Stimulated activated memory B cell treated with anti-CD40 and anti-IgM and Interleukin-4, amounts not matched to agents 10 μg/mL and 1 μg/mL and 100 μg/mL, for 72 hours (primary cell): ENCODE results near the gene CCDC85C.
A peak's percentile ranks its signal among the peaks of the same experiment; 100 is the strongest.

Experiments used
- ATAC-seq: fragments of 150-1000 bp; cut with Tn5 transposase; 2 replicates; pipeline ENCODE4 v1.10.0; 2021
- H3K27ac Mint-ChIP-seq: one replicate; pipeline ENCODE4 v1.8.0; 2022; ENCODE audit warnings: mild to moderate bottlenecking, mixed read lengths
- H3K27me3 Mint-ChIP-seq: one replicate; pipeline ENCODE4 v1.8.0; 2022; ENCODE audit warnings: mixed read lengths
- H3K36me3 Mint-ChIP-seq: one replicate; pipeline ENCODE4 v1.8.0; 2022; ENCODE audit warnings: mixed read lengths
- H3K4me1 Mint-ChIP-seq: one replicate; pipeline ENCODE4 v1.8.0; 2022; ENCODE audit warnings: mixed read lengths
- H3K4me3 Mint-ChIP-seq: one replicate; pipeline ENCODE4 v1.8.0; 2022; ENCODE audit warnings: mild to moderate bottlenecking, moderate library complexity, mixed read lengths
- H3K9me3 Mint-ChIP-seq: one replicate; pipeline ENCODE4 v1.8.0; 2022; ENCODE audit warnings: mixed read lengths

CCDC85C gene

DNA sequence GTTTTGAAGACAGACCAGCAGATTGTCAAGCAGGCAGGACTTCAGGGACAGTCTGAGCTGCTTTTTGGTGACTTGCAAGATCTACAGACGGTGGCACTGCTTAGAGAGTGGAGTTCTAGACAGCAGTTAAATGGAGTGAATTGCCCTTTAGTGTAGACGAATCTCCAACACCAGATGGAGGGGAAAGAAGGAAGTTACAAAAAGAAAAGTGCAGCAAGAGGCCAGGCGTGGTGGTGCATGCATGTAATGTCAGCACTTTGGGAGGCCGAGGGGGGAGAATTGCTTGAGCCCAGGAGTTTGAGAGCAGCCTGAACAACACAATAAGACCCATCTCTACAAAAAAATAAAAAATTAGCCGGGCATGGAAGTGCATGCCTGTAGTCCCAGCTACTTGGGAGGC lies 32.5 kb upstream of the CCDC85C start:
- Mint-ChIP-seq H3K27me3 (peaks cover 59% of the 10 kb centered on the region), H3K36me3 (no peaks in the 10 kb centered on the region), H3K9me3 (no peaks in the 10 kb centered on the region), H3K4me1 (peaks cover 6% of the 10 kb centered on the region), H3K27ac (no peak overlapping the region), H3K4me3 (no peak overlapping the region)
- no peak for ATAC-seq

DNA sequence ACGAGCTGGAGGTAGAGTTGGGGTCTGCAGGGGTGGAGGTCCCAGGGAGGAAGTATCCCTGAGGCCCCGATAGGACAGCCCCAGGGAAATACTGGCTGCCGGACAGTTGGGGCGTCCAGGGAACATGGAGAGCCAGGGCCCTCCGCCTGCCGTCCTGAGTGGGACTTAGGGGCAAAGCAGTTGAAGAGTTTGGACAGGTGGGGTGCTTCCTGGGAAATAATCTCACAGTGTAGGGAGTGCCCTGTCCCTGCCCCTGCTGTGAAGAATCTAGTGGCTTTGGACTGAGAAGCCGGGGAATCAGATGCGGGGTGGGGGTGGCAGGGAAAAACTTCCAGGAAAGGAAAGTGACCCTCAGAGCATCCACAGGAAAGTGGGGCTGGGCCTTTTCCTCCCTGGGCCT lies 31.1 kb upstream of the CCDC85C start:
- no peaks in the 10 kb centered on the region for H3K36me3 Mint-ChIP-seq
- peaks cover 72% of the 10 kb centered on the region for H3K27me3 Mint-ChIP-seq
- H3K27ac Mint-ChIP-seq, result no peak overlapping the region
- no peak overlapping the region for H3K4me3 Mint-ChIP-seq
- no peaks in the 10 kb centered on the region for H3K9me3 Mint-ChIP-seq
- no peak for ATAC-seq
- H3K4me1 Mint-ChIP-seq, result peaks cover 6% of the 10 kb centered on the region

DNA sequence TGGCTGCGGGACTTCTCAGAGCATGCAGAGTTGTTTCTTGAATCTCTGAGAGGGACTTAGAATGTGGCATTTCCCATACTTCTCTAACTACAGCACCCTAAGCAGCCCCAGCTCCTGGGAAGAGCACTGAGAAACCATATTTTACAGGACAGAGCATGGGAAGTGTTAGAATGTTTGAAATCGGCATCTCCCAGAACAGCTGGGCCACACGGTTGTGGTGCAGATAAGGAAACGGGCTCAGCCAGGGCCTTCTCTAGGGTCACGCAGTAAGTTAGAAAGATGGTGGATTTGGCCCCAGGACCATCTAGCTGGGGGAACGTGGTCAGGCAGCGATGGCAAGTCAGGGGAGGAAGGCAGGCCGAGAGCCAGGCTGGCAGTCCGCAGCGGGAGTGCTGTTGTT lies 30.4 kb upstream of the CCDC85C start:
- peaks cover 75% of the 10 kb centered on the region for H3K27me3 Mint-ChIP-seq
- H3K27ac Mint-ChIP-seq, result no peak overlapping the region
- H3K36me3 Mint-ChIP-seq, result no peaks in the 10 kb centered on the region
- no peak overlapping the region for H3K4me3 Mint-ChIP-seq
- H3K4me1 Mint-ChIP-seq, result peaks cover 6% of the 10 kb centered on the region
- H3K9me3 Mint-ChIP-seq, result no peaks in the 10 kb centered on the region
- ATAC-seq, result no peak

DNA sequence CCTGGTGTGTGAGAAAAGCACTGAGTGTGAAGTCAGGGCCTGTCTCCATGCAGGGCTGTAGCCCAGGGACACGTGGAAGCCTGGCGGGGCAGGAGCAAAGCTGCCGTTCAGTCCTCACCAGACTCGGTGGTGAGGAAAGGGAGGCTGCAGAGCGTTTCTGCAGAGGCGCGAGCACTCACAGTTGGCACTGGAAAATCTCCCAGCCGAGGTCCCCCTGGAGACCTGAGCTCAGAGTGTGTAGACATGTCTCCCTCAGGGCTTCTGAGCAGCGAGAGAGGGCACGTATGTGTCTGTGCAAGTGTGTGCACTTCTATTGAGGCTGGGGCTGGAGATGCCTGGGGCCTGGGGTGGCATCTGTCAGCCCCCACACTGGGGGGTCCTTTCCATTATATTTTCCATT lies 29.9 kb upstream of the CCDC85C start:
- no peak for ATAC-seq
- Mint-ChIP-seq H3K27me3 (peaks cover 75% of the 10 kb centered on the region), H3K36me3 (no peaks in the 10 kb centered on the region), H3K27ac (no peak overlapping the region), H3K9me3 (no peaks in the 10 kb centered on the region), H3K4me3 (no peak overlapping the region), H3K4me1 (peaks cover 6% of the 10 kb centered on the region)

DNA sequence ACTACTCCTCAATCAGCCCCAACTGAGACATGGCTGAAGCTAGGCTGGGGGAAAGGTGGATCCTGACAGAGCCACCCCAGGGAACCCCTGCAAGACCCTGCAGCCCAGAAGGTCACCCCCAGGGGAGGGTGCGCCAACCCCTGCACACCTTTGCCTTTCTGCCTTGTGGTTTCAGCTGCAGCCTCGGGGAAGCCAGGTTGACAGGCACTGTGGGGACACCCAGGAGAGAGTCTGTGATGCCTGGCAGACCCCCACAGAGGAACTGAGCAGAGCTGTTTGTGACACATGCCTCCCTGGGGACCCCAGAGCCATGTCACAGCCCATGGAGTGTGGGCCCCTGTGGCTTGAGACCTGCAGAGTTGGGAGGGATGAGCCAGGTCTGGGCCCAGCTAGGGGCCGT lies 29.1 kb upstream of the CCDC85C start:
- peaks cover 75% of the 10 kb centered on the region for H3K27me3 Mint-ChIP-seq
- H3K9me3 Mint-ChIP-seq, result no peaks in the 10 kb centered on the region
- H3K36me3 Mint-ChIP-seq, result no peaks in the 10 kb centered on the region
- peaks cover 6% of the 10 kb centered on the region for H3K4me1 Mint-ChIP-seq
- H3K4me3 Mint-ChIP-seq, result no peak overlapping the region
- no peak overlapping the region for H3K27ac Mint-ChIP-seq
- peak; percentile 54 for ATAC-seq

DNA sequence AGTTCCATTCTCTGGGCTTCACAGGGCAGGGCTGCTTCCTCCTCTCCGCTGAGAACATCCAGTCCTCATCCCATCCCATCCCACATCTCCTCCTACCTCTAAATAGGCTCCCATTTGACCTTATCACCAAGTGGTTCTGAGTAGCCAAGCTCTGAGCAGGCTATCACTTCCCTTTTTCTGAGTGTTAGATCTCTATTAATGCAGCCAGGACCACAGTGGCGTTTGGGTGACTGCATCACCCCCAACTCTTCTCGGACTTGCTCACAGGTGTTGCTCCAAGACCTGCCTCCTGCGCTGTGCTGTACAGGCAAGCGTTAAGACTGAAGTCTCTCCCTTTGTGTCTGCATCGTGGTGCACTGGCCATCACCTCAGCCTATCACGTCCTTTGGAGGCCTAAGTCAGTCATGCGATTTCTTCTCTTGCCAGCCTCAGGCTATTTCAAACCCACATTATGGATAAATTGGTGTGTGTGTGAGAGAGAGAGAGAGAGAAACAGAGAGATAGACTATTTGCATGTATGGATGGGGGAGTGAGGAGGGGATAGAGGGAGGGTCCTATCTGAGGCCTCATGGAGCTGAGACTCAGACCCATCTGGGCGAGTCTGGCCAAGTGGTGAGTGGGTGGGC lies 28.5 kb upstream of the CCDC85C start:
- Mint-ChIP-seq H3K4me1 (peaks cover 6% of the 10 kb centered on the region), H3K9me3 (no peaks in the 10 kb centered on the region), H3K27ac (no peak overlapping the region), H3K4me3 (no peak overlapping the region), H3K27me3 (peaks cover 81% of the 10 kb centered on the region), H3K36me3 (no peaks in the 10 kb centered on the region)
- ATAC-seq, result peak; percentile 35

DNA sequence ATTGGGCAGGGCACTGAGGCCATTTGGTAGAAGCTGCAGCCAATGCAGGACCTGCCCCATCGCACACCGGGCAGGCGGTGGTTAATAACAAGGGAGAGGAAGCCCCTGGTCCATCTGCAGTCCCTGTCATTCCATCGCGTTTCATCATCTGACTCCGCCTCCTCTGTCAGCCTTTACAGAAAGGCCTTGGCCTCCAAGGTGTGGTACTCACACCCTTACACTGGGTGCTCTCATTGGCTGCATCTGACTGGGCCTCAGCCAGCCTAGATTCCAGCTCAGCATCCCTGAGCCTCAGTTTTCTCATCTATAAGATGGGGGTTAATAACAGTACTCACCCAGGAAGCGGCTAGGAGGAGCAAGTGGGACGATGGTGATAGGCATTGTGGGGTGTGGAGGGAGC lies 26.2 kb upstream of the CCDC85C start:
- Mint-ChIP-seq H3K27me3 (peaks cover 69% of the 10 kb centered on the region), H3K27ac (no peak overlapping the region), H3K4me3 (no peak overlapping the region), H3K9me3 (no peaks in the 10 kb centered on the region), H3K4me1 (peaks cover 6% of the 10 kb centered on the region), H3K36me3 (no peaks in the 10 kb centered on the region)
- ATAC-seq, result no peak

DNA sequence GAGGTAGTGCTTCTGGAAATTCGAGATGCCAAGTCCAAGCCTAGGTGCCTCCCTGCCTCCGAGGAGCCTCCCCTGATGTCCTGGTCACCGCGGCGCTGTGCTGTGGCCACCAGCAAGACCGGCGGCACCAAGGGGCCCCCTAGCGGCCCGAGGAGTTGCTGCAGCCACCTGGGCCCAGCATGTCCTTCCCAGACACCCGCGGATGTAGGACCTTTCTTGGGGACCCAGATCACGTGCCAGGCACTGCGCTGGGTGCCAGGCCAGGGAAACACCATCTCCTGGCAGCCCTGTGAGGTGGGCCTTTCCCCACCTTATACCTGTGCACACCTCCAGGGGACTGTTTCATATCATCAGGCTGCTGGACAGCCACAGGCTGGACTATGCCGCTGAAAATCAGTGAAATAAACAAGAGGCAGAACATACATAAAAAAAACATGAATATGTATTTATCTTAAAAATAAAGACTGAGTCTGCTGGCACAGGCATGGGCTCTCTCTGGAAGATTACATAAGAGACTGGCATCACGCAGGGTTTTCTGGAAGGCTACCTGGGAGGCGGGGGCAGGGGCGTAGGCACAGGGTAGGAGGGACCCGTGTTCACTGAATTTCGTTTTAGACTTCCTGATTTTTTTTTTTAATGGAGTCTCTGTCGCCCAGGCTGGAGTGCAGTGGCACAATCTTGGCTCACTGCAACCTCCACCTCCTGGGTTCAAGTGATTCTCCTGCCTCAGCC lies 25.0 kb upstream of the CCDC85C start:
- H3K4me1 Mint-ChIP-seq, result peaks cover 13% of the 10 kb centered on the region
- ATAC-seq, result peak; percentile 67
- no peaks in the 10 kb centered on the region for H3K36me3 Mint-ChIP-seq
- H3K9me3 Mint-ChIP-seq, result no peaks in the 10 kb centered on the region
- H3K27me3 Mint-ChIP-seq, result peaks cover 69% of the 10 kb centered on the region
- H3K4me3 Mint-ChIP-seq, result no peak overlapping the region
- no peak overlapping the region for H3K27ac Mint-ChIP-seq

DNA sequence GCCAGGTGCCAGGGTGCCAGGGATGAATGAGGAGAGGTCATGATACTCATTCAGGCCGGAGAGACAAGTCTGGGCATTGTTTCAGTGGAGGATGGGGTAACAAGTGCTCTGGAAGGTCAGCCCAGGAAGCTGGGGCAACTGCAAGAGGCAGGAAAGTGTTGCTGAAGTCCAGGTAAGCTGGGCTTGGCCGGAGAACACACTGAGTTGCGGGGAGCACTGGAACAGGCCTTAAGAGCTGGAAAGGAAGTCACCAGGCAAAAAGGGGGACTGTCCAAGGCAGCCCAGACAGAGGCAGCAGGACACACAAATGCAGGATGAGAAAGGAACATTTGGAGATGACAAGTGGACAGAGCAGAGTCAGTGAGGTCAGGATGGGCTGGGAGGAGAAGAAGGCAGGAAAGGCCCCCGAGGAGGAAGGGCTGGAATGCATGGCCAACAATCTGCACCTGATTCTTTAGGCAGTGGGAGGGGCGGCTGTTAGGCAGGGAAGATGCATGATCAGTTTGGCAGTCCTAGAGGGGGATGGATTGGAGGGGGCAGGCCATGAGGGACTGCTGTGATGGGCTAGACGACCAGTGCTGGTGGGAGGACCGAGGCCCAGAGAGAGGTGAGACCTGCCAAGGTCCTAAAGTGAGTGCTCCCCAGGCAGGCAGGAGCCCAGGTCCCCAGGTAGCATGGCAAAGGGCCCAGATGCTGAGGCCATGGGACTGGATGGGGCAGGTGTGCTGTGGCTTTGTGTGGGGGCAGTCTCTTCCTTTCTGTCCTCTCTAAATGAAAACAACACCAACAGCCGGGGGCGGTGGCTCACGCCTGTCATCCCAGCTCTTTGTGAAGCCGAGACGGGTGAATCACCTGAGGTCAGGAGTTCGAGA lies 23.7 kb upstream of the CCDC85C start:
- Mint-ChIP-seq H3K4me1 (peaks cover 7% of the 10 kb centered on the region), H3K36me3 (no peaks in the 10 kb centered on the region), H3K9me3 (no peaks in the 10 kb centered on the region), H3K27ac (no peak overlapping the region), H3K4me3 (no peak overlapping the region), H3K27me3 (peaks cover 69% of the 10 kb centered on the region)
- ATAC-seq, result no peak

DNA sequence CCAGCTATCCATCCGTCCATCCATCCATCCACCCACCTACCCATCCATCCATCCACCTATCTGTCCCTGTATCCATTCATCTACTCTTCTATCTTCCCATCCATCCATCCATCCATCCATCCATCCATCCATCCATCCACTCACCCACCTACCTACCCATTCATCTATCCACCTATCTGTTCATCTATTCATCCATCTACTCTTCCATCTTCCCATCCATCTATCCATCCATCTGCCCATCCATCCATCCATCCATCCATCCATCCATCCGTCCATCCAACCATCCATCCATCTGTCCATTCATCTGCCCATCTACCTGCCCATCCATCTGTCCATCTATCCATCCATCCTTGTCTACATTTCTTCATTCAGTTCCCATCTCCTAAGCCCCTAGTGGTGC lies 23.1 kb upstream of the CCDC85C start:
- H3K27me3 Mint-ChIP-seq, result peaks cover 69% of the 10 kb centered on the region
- H3K27ac Mint-ChIP-seq, result no peak overlapping the region
- H3K4me1 Mint-ChIP-seq, result peaks cover 7% of the 10 kb centered on the region
- no peaks in the 10 kb centered on the region for H3K36me3 Mint-ChIP-seq
- H3K9me3 Mint-ChIP-seq, result no peaks in the 10 kb centered on the region
- no peak for ATAC-seq
- no peak overlapping the region for H3K4me3 Mint-ChIP-seq

DNA sequence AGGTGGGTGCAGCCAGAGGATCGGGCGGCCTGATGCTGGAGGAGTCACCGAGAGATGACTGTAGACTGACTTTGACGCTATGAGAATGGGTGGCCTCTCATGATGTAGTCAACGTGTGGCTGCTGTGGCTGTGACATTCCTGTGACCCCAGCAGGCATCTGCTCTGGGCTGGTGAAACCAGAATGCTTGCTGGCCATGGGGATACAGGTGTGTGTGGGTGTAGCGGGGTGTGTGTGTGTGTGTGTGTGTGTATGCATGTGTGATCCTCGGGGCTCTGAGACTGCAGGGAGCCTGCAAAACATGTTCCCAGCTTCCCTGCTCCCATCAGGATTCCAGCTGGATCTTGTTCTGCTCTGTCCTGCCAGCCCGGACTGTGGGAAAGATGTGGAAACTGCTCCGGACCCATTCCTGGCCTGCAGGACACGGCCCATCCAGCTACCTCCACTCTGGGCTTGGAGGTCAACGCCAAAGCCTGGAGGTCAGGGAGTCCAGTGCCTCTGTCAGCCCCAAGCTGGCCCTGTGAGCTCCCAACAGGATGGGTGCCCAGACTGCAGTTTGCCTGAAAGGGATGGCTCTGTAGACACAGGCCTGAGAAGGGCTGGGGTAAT lies 22.1 kb upstream of the CCDC85C start:
- H3K4me1 Mint-ChIP-seq, result peaks cover 7% of the 10 kb centered on the region
- no peaks in the 10 kb centered on the region for H3K36me3 Mint-ChIP-seq
- H3K27ac Mint-ChIP-seq, result no peak overlapping the region
- no peaks in the 10 kb centered on the region for H3K9me3 Mint-ChIP-seq
- peaks cover 67% of the 10 kb centered on the region for H3K27me3 Mint-ChIP-seq
- no peak for ATAC-seq
- H3K4me3 Mint-ChIP-seq, result no peak overlapping the region

DNA sequence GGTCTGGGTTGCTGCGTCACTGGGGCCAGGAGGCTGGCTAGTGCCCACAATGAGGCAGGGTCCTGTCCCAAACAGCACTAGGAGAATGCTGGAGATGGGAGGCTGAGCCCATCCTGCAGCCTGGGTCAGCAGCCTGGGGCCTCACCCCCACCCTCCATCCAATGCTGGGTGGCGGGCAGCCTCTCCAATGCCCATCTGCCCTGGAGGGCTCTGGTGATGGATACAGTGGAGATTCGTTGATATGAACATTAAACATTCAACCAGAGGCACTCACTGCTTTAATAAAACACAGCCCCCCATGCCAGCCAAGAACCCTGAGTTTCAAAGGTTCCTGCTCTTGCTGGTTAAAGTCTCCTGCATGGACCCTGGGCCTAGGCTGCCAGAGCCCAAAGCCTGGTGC lies 21.5 kb upstream of the CCDC85C start:
- no peak overlapping the region for H3K4me3 Mint-ChIP-seq
- no peak overlapping the region for H3K27ac Mint-ChIP-seq
- ATAC-seq, result no peak
- H3K27me3 Mint-ChIP-seq, result peaks cover 66% of the 10 kb centered on the region
- no peaks in the 10 kb centered on the region for H3K9me3 Mint-ChIP-seq
- no peaks in the 10 kb centered on the region for H3K36me3 Mint-ChIP-seq
- peaks cover 7% of the 10 kb centered on the region for H3K4me1 Mint-ChIP-seq

DNA sequence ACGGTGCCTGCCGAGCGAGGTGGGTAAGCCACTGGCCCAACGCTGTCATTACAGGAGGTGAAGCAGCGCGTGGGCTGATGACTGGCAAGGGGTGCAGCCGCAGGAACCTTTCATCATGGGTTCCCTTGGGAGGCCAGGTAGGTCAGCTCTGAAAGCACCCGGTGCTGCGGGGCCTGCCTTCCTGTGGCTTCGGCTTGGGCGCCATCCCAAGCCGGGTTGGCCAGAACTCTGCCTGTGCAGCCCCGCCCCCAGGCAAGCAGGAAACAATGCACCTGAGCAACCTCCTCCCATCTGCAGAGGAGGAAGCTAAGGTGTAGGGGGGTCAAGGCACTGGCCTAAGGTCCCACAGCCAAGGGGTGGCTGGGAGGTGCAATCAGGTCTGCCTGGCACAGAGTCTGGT lies 21.0 kb upstream of the CCDC85C start:
- Mint-ChIP-seq H3K36me3 (no peaks in the 10 kb centered on the region), H3K27ac (no peak overlapping the region), H3K4me3 (no peak overlapping the region), H3K27me3 (peaks cover 61% of the 10 kb centered on the region), H3K9me3 (no peaks in the 10 kb centered on the region), H3K4me1 (peaks cover 7% of the 10 kb centered on the region)
- ATAC-seq, result peak; percentile 37

DNA sequence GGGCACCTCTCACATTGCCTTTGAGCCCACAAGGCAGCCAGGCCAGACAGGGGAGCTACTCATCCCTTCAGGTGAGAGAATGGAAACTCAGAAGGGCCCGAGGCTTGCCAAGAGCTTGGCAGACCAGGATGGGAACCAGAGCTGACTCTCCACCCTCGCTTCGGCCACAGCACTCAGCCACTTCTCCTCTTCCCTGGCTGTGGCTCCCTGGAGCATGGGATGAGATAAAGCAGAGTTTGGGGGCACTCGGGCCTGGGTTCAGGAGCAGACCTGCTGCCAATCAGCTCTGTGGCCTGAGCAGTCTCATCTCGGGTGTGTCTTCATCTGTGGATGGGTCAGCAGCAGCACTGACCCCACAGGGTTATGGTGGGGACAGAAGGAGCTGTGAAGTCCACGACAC lies 20.0 kb upstream of the CCDC85C start:
- ATAC-seq, result no peak
- Mint-ChIP-seq H3K4me1 (peaks cover 7% of the 10 kb centered on the region), H3K27ac (no peak overlapping the region), H3K36me3 (no peaks in the 10 kb centered on the region), H3K9me3 (no peaks in the 10 kb centered on the region), H3K4me3 (no peak overlapping the region), H3K27me3 (peaks cover 60% of the 10 kb centered on the region)

DNA sequence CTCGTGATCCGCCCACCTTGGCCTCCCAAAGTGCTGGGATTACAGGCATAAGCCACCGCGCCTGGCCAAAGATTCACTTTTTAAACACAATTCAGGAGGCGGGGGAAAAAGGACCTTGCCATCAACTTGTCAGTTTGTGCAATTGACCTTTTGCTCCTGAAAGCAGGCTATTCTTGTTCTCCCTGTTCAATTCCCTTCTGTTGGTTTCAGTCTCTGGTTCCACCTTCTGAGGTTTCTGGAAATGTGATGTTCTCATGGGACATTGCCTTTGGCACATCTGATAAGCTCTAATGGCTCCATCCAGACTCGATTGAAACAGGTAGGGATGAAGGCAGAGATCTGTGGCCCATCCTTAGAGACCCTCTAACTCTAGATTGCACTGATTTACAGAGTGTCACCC lies 17.9 kb upstream of the CCDC85C start:
- Mint-ChIP-seq H3K4me1 (peaks cover 7% of the 10 kb centered on the region), H3K27me3 (peaks cover 48% of the 10 kb centered on the region), H3K36me3 (no peaks in the 10 kb centered on the region), H3K27ac (no peak overlapping the region), H3K4me3 (no peak overlapping the region), H3K9me3 (no peaks in the 10 kb centered on the region)
- ATAC-seq, result no peak
